GM21825 (cell line): ENCODE results near the gene KAZALD1.
"Not testable (repeated sequence)": the region's sequence is repeated elsewhere in the genome, so short reads cannot be mapped to it uniquely, and the experiment has no call there.

Source experiments
- ATAC-seq: cut with Tn5 transposase; IDR thresholded peaks from one replicate; pipeline ENCODE4 v1.9.1; 2021; ENCODE audit warnings: mild to moderate bottlenecking, moderate library complexity; ENCODE audit not compliant: unreplicated experiment

The KAZALD1 gene

GRCh38 chr10:101030496-101031127 is 31.2 kb upstream of the KAZALD1 start:
- no peak for ATAC-seq

- ATAC-seq, result peak; percentile 88
Measured at GRCh38 chr10:101031128-101031795, 30.5 kb upstream of the KAZALD1 start, which contains the start of the genes PDZD7 and SFXN3. Gene PDZD7 (minus strand): TSS chr10:101031129. CDS start chr10:101030219, 910 bp downstream. Gene SFXN3 (plus strand): TSS chr10:101031234. CDS start chr10:101034695, 3,461 bp downstream.

DNA sequence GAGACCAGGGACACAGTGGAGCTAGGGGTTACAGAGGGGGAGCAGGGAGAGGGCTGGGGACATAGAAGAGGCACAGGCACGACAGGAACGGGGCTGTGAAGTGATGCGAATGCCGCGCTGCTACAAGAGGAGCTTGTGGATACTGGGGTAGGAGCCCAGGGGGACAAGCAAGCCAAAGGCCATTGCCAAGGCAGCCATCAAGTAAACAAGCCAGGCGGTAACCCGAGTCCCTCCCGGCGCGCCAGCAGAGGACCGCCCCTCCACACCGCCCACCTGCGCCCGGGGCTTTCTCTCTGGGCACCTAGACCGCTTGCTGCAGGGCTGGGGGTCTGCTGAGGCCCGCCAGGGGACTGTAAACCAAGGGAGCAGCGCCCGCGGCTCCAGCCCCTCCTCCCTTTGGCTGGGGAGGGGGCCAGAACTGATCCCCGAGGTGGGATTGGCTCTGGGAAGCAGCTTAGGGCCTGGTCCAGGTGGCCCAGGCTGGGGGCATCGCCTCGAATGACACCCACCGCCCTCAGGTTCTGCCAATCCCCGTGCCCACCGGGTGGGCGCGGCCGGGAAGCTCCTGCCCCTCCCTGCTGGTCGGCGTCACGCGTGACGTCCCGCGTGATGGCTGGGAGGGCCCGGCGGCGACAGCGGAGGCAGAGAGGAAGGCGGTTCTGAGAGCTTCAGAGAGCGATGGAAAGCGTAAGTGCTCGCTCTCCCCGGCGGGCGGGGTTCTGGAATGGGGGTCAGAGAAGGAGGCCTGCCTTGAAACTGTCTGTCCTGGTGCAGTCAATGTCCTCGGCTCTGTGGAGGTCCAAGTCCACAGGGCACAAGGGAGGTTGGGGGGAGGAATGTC is 29.8 kb upstream of the KAZALD1 start:
- ATAC-seq, result no peak

DNA sequence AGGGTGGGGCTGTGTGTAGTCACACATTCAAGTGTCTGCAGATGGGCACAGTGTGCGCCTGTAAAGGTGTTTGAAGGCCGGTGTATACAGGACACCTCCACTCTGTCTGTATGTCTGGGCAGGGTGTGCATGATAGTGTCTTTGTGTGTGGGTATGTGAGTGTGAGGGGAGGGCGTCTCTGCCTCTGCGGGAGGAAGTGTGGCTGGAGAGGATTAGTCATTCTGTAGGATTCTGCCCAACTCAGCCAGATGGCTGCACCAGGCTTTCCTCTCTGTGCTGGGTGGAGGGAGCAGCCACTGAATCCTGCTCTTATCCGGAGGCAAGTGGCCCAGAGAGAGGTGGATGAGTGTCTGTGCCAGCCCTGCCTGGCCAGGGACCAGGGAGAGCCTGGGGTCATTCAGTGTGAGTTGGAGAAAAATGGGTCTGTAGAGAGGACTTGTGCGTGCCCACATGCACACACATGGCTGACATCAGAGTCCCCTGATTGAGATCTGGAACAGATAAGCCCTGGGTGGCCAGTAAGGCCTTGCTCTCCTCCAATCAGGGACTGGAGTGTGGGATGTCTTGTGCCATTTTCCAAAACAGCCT is 29.1 kb upstream of the KAZALD1 start:
- no peak for ATAC-seq

- no peak for ATAC-seq
Measured at GRCh38 chr10:101033276-101033675, 28.5 kb upstream of the KAZALD1 start.

DNA sequence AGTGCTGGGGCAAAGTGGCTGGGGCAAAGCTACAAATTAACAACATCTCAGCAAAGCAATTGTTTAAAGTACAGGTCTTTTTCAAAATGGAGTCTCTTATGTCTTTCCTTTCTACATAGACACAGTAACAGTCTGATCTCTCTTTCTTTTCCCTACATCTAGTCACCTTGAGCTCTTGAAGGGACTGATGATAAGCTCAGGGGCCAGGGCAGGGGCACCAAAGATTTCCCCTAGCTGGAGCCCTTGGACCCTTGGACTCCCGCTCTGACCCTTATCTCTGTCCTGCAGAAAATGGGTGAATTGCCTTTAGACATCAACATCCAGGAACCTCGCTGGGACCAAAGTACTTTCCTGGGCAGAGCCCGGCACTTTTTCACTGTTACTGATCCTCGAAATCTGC is 27.4 kb upstream of the KAZALD1 start:
- not testable (repeated sequence) for ATAC-seq

DNA sequence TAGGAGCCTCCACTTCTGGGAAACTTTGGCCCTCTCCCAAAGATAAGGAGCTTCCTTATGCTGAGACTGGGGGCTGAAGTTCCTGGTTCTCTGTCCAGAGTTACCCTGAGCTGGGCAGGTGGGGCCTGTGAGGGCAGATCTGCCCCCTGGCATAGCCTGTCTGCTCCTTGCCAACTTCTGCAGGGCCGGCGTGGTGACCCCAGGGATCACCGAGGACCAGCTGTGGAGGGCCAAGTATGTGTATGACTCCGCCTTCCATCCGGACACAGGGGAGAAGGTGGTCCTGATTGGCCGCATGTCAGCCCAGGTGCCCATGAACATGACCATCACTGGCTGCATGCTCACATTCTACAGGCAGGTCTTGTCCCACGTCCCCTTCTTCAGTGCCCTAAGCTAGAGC is 26.5 kb upstream of the KAZALD1 start:
- ATAC-seq, result no peak

- no peak for ATAC-seq
Measured at GRCh38 chr10:101035916-101036702, 25.7 kb upstream of the KAZALD1 start.

GRCh38 chr10:101036726-101037125 is 25.1 kb upstream of the KAZALD1 start:
- no peak for ATAC-seq

DNA sequence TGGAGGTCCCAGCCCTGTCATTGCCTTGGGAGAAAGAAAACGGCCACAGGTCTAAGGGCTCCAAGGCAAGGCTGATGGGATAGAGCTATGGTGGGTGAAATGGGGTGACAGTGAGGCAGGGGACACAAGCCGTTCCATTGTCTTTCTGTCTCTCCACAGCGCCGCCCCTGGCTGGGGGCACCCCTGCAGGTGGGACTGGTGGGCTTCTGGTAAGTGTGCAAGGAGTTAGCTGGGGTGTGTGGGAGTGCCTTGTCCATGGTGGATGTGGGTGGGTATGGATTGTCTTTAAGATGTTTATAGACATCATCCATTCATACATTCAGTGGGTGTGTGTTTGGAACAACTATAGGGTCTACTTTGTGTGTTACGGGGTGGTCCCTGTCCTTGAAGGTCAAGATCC is 23.3 kb upstream of the KAZALD1 start:
- no peak for ATAC-seq

GRCh38 chr10:101040061-101040460 is 21.7 kb upstream of the KAZALD1 start:
- no peak for ATAC-seq

DNA sequence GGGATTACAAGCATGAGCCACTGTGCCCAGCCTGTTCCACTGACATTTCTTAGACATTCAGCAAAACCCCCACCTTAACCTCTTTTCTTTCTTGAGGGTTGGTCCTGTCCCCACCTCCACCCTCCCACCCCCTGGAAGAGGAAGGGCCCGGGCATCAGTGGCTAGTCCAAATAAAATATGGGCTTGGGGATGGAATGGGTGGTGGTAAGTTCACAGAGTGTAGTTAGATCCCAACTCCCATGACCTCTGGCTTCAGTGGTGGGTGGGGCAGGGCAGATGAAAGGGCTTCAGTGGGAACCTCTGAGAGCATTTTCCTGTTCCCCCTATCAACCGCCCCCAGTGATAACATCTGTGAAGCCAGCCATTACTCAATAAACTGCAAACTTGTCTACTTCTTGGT is 20.9 kb upstream of the KAZALD1 start:
- no peak for ATAC-seq

DNA sequence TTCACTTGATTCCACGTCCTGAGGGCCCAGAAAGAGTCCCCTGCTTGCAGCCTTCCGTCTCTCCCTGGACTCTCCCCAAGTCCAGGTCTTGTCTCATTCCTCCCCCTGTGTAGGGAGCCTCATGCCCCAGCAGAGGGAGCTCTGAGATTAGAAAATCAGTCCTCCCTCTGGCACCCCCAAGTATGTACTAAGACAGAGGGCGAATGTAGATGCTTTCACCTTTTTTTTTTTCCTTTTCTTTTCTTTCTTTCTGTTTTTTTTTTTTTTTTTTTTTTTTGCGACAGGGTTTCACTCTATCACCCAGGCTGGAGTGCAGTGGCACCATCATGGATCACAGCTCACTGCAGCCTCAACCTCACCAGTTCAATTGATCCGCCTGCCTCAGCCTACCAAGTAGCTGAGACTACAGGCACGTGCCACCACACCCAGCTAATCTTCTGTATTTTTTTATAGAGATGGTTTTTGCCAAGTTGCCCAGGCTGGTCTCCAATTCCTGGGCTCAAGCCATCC is 20.5 kb upstream of the KAZALD1 start:
- ATAC-seq, result no peak

GRCh38 chr10:101042118-101042517 is 19.7 kb upstream of the KAZALD1 start:
- no peak for ATAC-seq

GRCh38 chr10:101042667-101043362 is 19.0 kb upstream of the KAZALD1 start:
- peak; percentile 95 for ATAC-seq

- no peak for ATAC-seq
Measured at GRCh38 chr10:101043363-101043707, 18.5 kb upstream of the KAZALD1 start.

GRCh38 chr10:101044117-101044516 is 17.7 kb upstream of the KAZALD1 start:
- no peak for ATAC-seq

GRCh38 chr10:101046332-101047238 is 15.2 kb upstream of the KAZALD1 start:
- ATAC-seq, result no peak

DNA sequence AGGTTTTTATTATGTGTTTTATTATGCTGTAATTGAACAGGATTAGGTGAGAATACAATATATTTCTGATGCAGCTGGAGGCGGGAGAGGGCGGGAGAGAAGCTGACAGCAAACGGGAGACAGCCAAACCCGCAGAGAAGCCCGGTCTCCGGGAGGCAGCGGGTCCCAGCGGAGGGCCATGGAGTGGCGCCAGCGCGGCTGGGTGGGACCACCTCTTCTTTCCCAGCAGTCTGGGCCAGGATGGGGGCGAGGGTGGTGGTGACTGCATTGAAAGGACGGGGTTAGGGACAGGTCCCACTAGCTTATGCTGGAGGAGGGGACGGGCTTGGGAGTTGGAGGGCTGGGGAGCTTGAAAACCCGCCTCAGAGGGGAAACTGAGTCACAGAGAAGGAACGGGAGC is 14.5 kb upstream of the KAZALD1 start:
- ATAC-seq, result no peak
